ENCODE measurements around the gene HTR2B.
A peak's percentile ranks its signal among the peaks of the same experiment; 100 is the strongest.
"Not testable (repeated sequence)": the region's sequence is repeated elsewhere in the genome, so short reads cannot be mapped to it uniquely, and the experiment has no call there.

Gene HTR2B

GRCh38 chr2:231088754-231089153 lies 36.1 kb downstream of the HTR2B start:
- DNase-seq = peak; percentile 10

- DNase-seq = no peak
Measured at GRCh38 chr2:231084565-231084964, 40.3 kb downstream of the HTR2B start.

- peak; percentile 25 for DNase-seq
Measured at GRCh38 chr2:231069379-231070054, 55.3 kb downstream of the HTR2B start.

- peak; percentile 65 for DNase-seq
Measured at GRCh38 chr2:231068525-231069222, 56.2 kb downstream of the HTR2B start.

- DNase-seq = not testable (repeated sequence)
Measured at GRCh38 chr2:231067531-231067930, 57.3 kb downstream of the HTR2B start.

- DNase-seq = no peak
Measured at GRCh38 chr2:231065966-231066365, 58.9 kb downstream of the HTR2B start.

GRCh38 chr2:231063347-231063746 lies 61.5 kb downstream of the HTR2B start:
- DNase-seq = peak; percentile 13

- no peak for DNase-seq
Measured at GRCh38 chr2:231062776-231063175, 62.1 kb downstream of the HTR2B start.

- DNase-seq = no peak
Measured at GRCh38 chr2:231059756-231060155, 65.1 kb downstream of the HTR2B start.

- no peak for DNase-seq
Measured at GRCh38 chr2:231058761-231059550, 65.9 kb downstream of the HTR2B start.

Data from hematopoietic multipotent progenitor cell treated with erythropoietin and hydrocortisone succinate and interleukin-3 and kit ligand, for 6 days (in vitro differentiated cells).